CD1c-positive myeloid dendritic cell (primary cell): ENCODE measurements around the gene TMEM106C.

Experiments
- DNase-seq: peaks from one replicate; pipeline ENCODE4 v3.0.0-alpha.2; 2016; ENCODE audit errors: extremely low spot score

TMEM106C gene

DNA sequence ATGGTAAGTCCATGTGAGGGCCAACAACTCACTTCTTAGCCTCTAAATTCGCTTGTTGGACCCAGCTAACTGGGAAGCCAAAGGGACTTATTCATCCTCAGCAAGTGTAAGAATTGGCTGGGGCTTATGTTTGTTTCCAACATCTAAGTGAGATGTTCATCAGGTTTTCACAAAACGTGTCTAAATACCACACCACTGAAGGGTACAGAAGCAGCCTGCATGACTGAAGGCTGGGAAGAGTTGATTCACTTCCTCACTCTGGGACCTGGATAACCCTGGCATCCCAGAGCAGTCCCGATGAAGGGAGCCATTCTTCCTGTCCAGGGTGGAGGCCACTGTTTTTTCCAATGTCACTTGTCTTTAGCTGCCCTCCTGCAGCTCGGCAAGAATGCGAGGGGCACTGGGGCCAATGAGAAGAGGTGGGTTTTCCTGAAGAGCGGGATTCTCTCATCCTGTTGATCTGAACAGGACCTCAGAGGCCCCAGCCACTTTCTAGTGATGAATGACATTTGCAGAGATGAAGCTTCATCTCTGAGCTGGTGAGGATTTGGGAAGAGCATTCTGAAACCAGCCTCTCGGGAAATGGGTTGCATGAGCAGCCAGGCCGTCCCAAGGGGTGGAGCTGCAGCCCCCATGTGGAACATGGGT lies 53.1 kb downstream of the TMEM106C start:
- DNase-seq, result no peak

DNA sequence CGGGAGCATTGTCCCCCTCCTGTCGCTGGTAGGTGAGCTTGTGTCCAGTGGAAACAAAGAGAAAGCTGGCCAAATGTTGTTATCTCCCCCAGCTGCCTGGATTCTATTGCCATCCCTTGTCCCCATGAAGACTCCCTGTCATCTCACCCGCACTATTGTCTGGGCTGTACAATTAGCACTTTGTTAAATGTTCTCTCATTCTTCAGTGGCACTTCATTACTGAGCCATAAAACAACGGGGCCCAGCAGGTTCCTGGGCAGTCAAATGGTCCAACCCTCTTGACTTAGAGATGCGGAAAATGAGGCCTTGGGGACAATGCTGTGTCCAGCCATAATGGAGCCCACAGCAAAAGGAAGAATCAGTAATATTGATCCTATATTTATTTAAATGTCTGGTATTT lies 54.1 kb downstream of the TMEM106C start:
- no peak for DNase-seq

DNA sequence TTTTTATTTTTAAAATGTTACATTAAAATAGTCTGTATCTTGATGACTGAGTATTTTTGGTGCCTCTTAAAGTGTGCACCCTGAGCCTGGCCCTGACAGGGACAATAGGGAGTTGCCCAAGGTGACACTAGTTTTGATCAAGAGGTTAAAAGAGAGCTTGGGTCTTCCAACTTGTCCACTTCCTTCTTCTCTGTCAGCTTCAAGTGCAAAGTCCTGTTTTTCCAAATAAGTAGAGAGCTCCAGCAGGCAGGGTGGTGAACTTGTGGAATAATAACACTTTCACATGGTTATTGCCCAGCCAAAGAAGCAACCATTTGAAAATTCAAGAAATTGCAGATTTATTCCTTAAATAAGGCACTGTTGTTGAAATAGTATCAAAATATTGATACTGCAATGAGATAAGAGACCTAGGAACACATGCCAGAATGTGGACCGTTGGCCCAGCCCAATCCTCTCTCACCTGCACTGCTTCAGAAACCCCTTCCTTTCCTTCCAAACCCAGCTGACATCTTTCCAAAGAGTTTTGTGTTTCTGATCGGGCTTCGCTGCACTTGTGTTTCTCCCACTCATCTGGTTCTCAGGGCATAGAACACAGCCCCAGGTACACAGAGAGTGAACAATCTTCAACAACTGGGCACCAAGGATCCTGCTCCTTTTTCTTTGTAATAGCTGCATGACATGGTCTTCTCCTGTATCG lies 54.7 kb downstream of the TMEM106C start:
- DNase-seq, result no peak
